Measurements from ENCODE around the gene DAB2IP. TPM values are rescaled to one million over a fixed set of nuclear protein-coding genes. Genes with fewer than 3 reads are reported as not detected.

The DAB2IP gene
- polyA plus RNA-seq, 1 donor from 2014 or later, result 17.3 TPM

- no peaks in the 10 kb centered on the region for H3K9me3 ChIP-seq (ENCODE audit: low read length)
- TF ChIP-seq EP300 (conservative IDR thresholded peaks at IDR 0.05; ENCODE audit: poor library complexity, severe bottlenecking) (no peak), EZH2 (IDR thresholded peaks at IDR 0.05; ENCODE audit: borderline replicate concordance, insufficient read depth, low read length, poor library complexity, severe bottlenecking) (no peak), RAD21 (conservative IDR thresholded peaks at IDR 0.05) (no peak), MXI1 (conservative IDR thresholded peaks at IDR 0.05; ENCODE audit: poor library complexity, severe bottlenecking) (no peak), SMC3 (conservative IDR thresholded peaks at IDR 0.05; ENCODE audit: poor library complexity) (no peak), CTCF (IDR thresholded peaks at IDR 0.05; ENCODE audit: poor library complexity, severe bottlenecking) (no peak), TAF1 (IDR thresholded peaks at IDR 0.05; ENCODE audit: low read depth) (no peak), POLR2AphosphoS5 (IDR thresholded peaks at IDR 0.05) (no peak)
- TF ChIP-seq, protein P1, sequence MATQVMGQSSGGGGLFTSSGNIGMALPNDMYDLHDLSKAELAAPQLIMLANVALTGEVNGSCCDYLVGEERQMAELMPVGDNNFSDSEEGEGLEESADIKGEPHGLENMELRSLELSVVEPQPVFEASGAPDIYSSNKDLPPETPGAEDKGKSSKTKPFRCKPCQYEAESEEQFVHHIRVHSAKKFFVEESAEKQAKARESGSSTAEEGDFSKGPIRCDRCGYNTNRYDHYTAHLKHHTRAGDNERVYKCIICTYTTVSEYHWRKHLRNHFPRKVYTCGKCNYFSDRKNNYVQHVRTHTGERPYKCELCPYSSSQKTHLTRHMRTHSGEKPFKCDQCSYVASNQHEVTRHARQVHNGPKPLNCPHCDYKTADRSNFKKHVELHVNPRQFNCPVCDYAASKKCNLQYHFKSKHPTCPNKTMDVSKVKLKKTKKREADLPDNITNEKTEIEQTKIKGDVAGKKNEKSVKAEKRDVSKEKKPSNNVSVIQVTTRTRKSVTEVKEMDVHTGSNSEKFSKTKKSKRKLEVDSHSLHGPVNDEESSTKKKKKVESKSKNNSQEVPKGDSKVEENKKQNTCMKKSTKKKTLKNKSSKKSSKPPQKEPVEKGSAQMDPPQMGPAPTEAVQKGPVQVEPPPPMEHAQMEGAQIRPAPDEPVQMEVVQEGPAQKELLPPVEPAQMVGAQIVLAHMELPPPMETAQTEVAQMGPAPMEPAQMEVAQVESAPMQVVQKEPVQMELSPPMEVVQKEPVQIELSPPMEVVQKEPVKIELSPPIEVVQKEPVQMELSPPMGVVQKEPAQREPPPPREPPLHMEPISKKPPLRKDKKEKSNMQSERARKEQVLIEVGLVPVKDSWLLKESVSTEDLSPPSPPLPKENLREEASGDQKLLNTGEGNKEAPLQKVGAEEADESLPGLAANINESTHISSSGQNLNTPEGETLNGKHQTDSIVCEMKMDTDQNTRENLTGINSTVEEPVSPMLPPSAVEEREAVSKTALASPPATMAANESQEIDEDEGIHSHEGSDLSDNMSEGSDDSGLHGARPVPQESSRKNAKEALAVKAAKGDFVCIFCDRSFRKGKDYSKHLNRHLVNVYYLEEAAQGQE (IDR thresholded peaks at IDR 0.05; ENCODE audit: borderline replicate concordance), result no peak
- no peak overlapping the region for H2AFZ ChIP-seq (ENCODE audit: low read depth, low read length)
- no peak overlapping the region for H3K27ac ChIP-seq (ENCODE audit: low read length)
- H3K4me2 ChIP-seq (ENCODE audit: low read length), result no peak overlapping the region
- H3K36me3 ChIP-seq (ENCODE audit: insufficient read depth, low read length), result no peaks in the 10 kb centered on the region
- peaks cover 30% of the 10 kb centered on the region for H3K79me2 ChIP-seq (replicated peaks; ENCODE audit: insufficient read depth, low read length)
- peak overlapping the region; percentile 54 for H3K4me3 ChIP-seq (ENCODE audit: low read length)
- no peaks in the 10 kb centered on the region for H3K9me2 ChIP-seq (ENCODE audit: insufficient read depth, low read length)
- no peak overlapping the region for H3K9ac ChIP-seq (ENCODE audit: low read length)
- H4K20me1 ChIP-seq (ENCODE audit: insufficient read depth), result peaks cover 3% of the 10 kb centered on the region
- no peaks in the 10 kb centered on the region for H3F3A ChIP-seq (ENCODE audit: insufficient read depth, low read length, poor library complexity, severe bottlenecking)
- no peaks in the 10 kb centered on the region for H3K27me3 ChIP-seq (ENCODE audit: insufficient read depth, low read depth, low read length)
These were observed 91.5 kb downstream of the DAB2IP start for GRCh38 chr9:121742923-121743322.

DNA sequence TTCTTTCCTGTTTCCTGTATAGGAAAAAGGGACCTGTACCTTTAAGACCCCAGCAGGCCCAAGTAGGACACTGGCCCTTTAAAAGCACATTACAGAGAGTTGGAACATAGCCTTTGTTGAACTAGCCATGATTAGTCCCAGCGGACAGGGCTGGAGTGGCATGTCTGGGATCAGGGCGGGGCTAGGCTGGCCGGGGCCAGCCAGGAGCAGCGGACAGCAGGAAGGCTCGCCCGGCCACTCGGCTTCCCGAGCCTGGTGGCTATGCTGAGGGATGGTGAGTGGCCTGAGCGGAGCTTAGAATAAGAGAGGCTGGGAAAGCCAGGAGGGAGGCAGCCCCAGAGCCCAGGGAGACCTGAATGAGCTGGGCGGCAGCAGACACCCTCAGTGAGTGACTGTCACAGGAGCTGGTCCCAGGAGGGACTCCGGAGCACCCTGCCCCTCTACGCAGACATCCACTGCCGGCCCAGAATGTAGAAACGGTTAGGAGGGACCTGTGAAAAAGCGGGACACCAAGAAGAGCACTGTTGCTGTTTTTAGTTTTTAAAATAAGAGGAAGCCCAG lies 92.1 kb downstream of the DAB2IP start:
- Histone ChIP-seq H3K9ac (ENCODE audit: low read length) (peak overlapping the region; percentile 15), H3K36me3 (ENCODE audit: insufficient read depth, low read length) (no peaks in the 10 kb centered on the region), H3K27ac (ENCODE audit: low read length) (no peak overlapping the region), H3F3A (ENCODE audit: insufficient read depth, low read length, poor library complexity, severe bottlenecking) (no peaks in the 10 kb centered on the region), H3K27me3 (ENCODE audit: insufficient read depth, low read depth, low read length) (no peaks in the 10 kb centered on the region), H3K9me3 (ENCODE audit: low read length) (no peaks in the 10 kb centered on the region), H4K20me1 (ENCODE audit: insufficient read depth) (peaks cover 3% of the 10 kb centered on the region), H3K4me3 (ENCODE audit: low read length) (peak overlapping the region; percentile 54), H3K79me2 (replicated peaks; ENCODE audit: insufficient read depth, low read length) (peaks cover 32% of the 10 kb centered on the region), H3K4me2 (ENCODE audit: low read length) (no peak overlapping the region), H3K9me2 (ENCODE audit: insufficient read depth, low read length) (no peaks in the 10 kb centered on the region), H2AFZ (ENCODE audit: low read depth, low read length) (no peak overlapping the region)
- TF ChIP-seq RAD21 (conservative IDR thresholded peaks at IDR 0.05) (no peak), SMC3 (conservative IDR thresholded peaks at IDR 0.05; ENCODE audit: poor library complexity) (no peak), EP300 (conservative IDR thresholded peaks at IDR 0.05; ENCODE audit: poor library complexity, severe bottlenecking) (no peak), CTCF (IDR thresholded peaks at IDR 0.05; ENCODE audit: poor library complexity, severe bottlenecking) (no peak)

Data from neural cell (in vitro differentiated cells).